Naive B cell (primary cell): ENCODE measurements around the gene CHST15. TPM values are rescaled to one million over a fixed set of nuclear protein-coding genes. Genes with fewer than 3 reads are reported as not detected.

Experiments used
- ATAC-seq, 2 donors: fragments of 150-1000 bp; cut with Tn5 transposase; 2 replicates each; pipeline ENCODE4 v1.10.0; 2021; ENCODE audit warnings: low read depth in 2 of 2, mild to moderate bottlenecking in 2 of 2, moderate library complexity in 2 of 2
- DNase-seq: peaks from one replicate; pipeline ENCODE4 v3.0.0; 2022
- H3K27ac Mint-ChIP-seq, 6 donors: one replicate each; pipeline ENCODE4 v1.8.0; 2020 to 2022; ENCODE audit warnings: mild to moderate bottlenecking in 6 of 6, mixed read lengths in 6 of 6, moderate library complexity in 5 of 6, inconsistent platforms in 2 of 6
- H3K27me3 Mint-ChIP-seq, 3 donors: one replicate each; pipeline ENCODE4 v1.8.0; 2021 to 2022; ENCODE audit warnings: mixed read lengths in 3 of 3, mild to moderate bottlenecking in 1 of 3
- H3K36me3 Mint-ChIP-seq, 2 donors: one replicate each; pipeline ENCODE4 v1.8.0; 2020 to 2022; ENCODE audit warnings: mixed read lengths in 2 of 2, inconsistent platforms in 1 of 2, mild to moderate bottlenecking in 1 of 2
- H3K4me1 Mint-ChIP-seq, 3 donors: one replicate each; pipeline ENCODE4 v1.8.0; 2020 to 2022; ENCODE audit warnings: mixed read lengths in 3 of 3, inconsistent platforms in 1 of 3, mild to moderate bottlenecking in 1 of 3, moderate library complexity in 1 of 3
- H3K4me3 Mint-ChIP-seq, 8 donors: one replicate each; pipeline ENCODE4 v1.8.0; 2020 to 2022; ENCODE audit warnings: mild to moderate bottlenecking in 8 of 8, mixed read lengths in 8 of 8, moderate library complexity in 8 of 8, inconsistent platforms in 2 of 8
- H3K9me3 Mint-ChIP-seq, 7 donors: one replicate each; pipeline ENCODE4 v1.8.0; 2020 to 2022; ENCODE audit warnings: mixed read lengths in 7 of 7, mild to moderate bottlenecking in 5 of 7, inconsistent platforms in 2 of 7, moderate library complexity in 1 of 7
- polyA plus RNA-seq, 6 donors: library from polyadenylated mRNA; unstranded; fragments of 300-500 nt; fragmentation: Illumina TruSeq; gene quantifications; one replicate each; pipeline ENCODE4 v1.2.3, GENCODE V29; 2021; ENCODE audit warnings: low read depth in 6 of 6

The CHST15 gene
- polyA plus RNA-seq, 6 donors from 2014 or later = 13.4 to 19.5 (median 17.0) TPM

DNA sequence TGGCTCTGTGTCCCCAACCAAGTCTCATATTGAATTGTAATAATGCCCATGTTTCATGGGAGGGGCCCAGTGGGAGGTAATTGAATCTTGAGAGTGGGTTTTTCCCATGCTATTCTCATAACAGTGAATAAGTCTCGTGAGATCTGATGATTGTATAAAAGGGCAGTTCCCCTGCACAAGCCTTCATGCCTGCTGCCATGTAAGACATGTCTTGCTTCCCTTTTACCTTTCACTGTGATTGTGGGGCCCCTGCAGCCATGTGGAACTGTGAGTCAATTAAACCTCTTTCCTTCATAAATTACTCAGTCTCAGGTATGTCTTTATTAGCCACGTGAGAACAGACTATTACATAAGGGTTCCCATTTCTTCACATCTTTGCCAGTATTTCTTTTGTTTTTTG is 104.7 kb downstream of the CHST15 start:
- H3K4me1 Mint-ChIP-seq = peaks cover 1 to 11% (median 3%) of the 10 kb centered on the region in 3 donors
- no peak overlapping the region for H3K27ac Mint-ChIP-seq
- peak in 1 of 2 donors; percentile 13 for ATAC-seq
- peaks cover 0 to 27% (median 11%) of the 10 kb centered on the region in 7 donors for H3K9me3 Mint-ChIP-seq
- no peak for DNase-seq
- H3K4me3 Mint-ChIP-seq = no peak overlapping the region
- peaks cover 9 to 10% of the 10 kb centered on the region in 2 donors for H3K36me3 Mint-ChIP-seq
- H3K27me3 Mint-ChIP-seq = peaks cover 40 to 68% (median 46%) of the 10 kb centered on the region in 3 donors

GRCh38 chr10:123986736-123987135 is 106.7 kb downstream of the CHST15 start:
- Mint-ChIP-seq H3K9me3 (peaks cover 0 to 32% (median 14%) of the 10 kb centered on the region in 7 donors), H3K4me3 (no peak overlapping the region), H3K4me1 (peaks cover 0 to 8% (median 0%) of the 10 kb centered on the region in 3 donors), H3K36me3 (peaks cover 10 to 19% of the 10 kb centered on the region in 2 donors), H3K27ac (no peak overlapping the region), H3K27me3 (peaks cover 38 to 70% (median 44%) of the 10 kb centered on the region in 3 donors)
- ATAC-seq (no peak), DNase-seq (no peak)

GRCh38 chr10:123974406-123974805 is 119.0 kb downstream of the CHST15 start:
- no peak overlapping the region for H3K27ac Mint-ChIP-seq
- peaks cover 3 to 28% (median 12%) of the 10 kb centered on the region in 7 donors for H3K9me3 Mint-ChIP-seq
- ATAC-seq = no peak
- peak overlapping the region in 1 of 8 donors; percentile 58 for H3K4me3 Mint-ChIP-seq
- H3K36me3 Mint-ChIP-seq = peaks cover 8 to 23% of the 10 kb centered on the region in 2 donors
- DNase-seq = no peak
- H3K27me3 Mint-ChIP-seq = peaks cover 68 to 81% (median 69%) of the 10 kb centered on the region in 3 donors
- H3K4me1 Mint-ChIP-seq = peaks cover 6 to 13% (median 12%) of the 10 kb centered on the region in 3 donors

GRCh38 chr10:123972481-123973401 is 120.7 kb downstream of the CHST15 start:
- Mint-ChIP-seq H3K36me3 (peaks cover 8 to 23% of the 10 kb centered on the region in 2 donors), H3K4me3 (peak overlapping the region in 4 of 8 donors; percentile 16 to 51 (median 20)), H3K9me3 (peaks cover 3 to 28% (median 10%) of the 10 kb centered on the region in 7 donors), H3K27ac (no peak overlapping the region), H3K27me3 (peaks cover 75 to 80% (median 75%) of the 10 kb centered on the region in 3 donors), H3K4me1 (peaks cover 6 to 15% (median 13%) of the 10 kb centered on the region in 3 donors)
- DNase-seq (no peak), ATAC-seq (no peak)

DNA sequence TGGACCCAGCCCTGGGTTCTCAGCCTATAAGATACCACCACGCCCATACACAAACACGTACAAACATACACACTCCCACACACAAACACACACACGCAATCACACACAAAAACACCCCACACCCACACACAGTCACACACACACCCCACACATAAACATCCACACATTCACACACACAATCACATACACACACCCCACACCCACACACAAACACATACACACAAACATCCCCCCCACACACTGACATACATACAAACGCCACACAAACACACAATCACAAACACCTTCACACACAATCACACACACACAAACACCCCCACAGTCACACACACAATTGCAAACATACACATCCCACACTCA is 122.5 kb downstream of the CHST15 start:
- H3K9me3 Mint-ChIP-seq = peaks cover 0 to 13% (median 5%) of the 10 kb centered on the region in 7 donors
- DNase-seq = no peak
- no peak for ATAC-seq
- H3K4me3 Mint-ChIP-seq = no peak overlapping the region
- peak overlapping the region in 2 of 6 donors; percentile 32 to 36 for H3K27ac Mint-ChIP-seq
- peaks cover 0 to 15% of the 10 kb centered on the region in 2 donors for H3K36me3 Mint-ChIP-seq
- peaks cover 60 to 74% (median 68%) of the 10 kb centered on the region in 3 donors for H3K27me3 Mint-ChIP-seq
- H3K4me1 Mint-ChIP-seq = peaks cover 6 to 18% (median 13%) of the 10 kb centered on the region in 3 donors

- DNase-seq (no peak), ATAC-seq (no peak)
- peaks cover 6 to 18% (median 13%) of the 10 kb centered on the region in 3 donors for H3K4me1 Mint-ChIP-seq
- no peak overlapping the region for H3K4me3 Mint-ChIP-seq
- peaks cover 64 to 76% (median 72%) of the 10 kb centered on the region in 3 donors for H3K27me3 Mint-ChIP-seq
- H3K9me3 Mint-ChIP-seq = peaks cover 0 to 13% (median 5%) of the 10 kb centered on the region in 7 donors
- no peak overlapping the region for H3K27ac Mint-ChIP-seq
- H3K36me3 Mint-ChIP-seq = peaks cover 0 to 15% of the 10 kb centered on the region in 2 donors
Measured at GRCh38 chr10:123970207-123970926, 123.0 kb downstream of the CHST15 start.

DNA sequence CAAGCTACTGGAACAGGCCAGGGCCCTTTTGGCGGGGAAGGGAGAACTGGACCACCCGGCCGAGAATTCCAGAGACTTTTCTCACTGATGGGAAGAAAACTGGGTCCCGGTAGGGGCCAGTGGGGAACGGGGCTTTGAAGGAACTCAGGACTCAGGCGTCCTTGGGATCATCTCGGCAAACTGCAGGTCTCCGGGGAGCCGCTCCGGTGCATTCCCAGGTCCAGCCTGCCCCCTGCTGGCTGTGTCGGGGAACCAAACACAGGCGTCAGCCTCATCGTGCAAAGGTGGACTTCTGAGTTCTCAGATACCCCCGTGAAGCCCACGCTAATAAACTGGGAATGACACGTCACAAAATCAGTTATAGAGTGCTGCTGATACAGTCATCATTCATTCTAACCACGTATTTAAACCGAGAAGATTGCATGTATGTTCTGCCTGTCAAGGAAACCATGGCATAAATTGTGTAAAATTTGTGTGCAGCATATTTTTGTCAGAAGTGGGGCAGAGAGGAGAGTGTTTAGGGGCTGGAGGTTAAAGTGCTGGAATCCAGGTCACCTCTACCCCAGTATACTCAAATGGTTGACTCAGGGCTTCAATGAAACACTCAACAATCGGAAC is 125.7 kb downstream of the CHST15 start:
- Mint-ChIP-seq H3K36me3 (peaks cover 0 to 15% of the 10 kb centered on the region in 2 donors), H3K27me3 (peaks cover 70 to 74% (median 72%) of the 10 kb centered on the region in 3 donors), H3K4me1 (peaks cover 6 to 18% (median 13%) of the 10 kb centered on the region in 3 donors), H3K4me3 (peak overlapping the region in 1 of 8 donors; percentile 37), H3K27ac (no peak overlapping the region), H3K9me3 (peaks cover 0 to 5% (median 2%) of the 10 kb centered on the region in 7 donors)
- peak; percentile 14 for DNase-seq
- ATAC-seq = no peak

DNA sequence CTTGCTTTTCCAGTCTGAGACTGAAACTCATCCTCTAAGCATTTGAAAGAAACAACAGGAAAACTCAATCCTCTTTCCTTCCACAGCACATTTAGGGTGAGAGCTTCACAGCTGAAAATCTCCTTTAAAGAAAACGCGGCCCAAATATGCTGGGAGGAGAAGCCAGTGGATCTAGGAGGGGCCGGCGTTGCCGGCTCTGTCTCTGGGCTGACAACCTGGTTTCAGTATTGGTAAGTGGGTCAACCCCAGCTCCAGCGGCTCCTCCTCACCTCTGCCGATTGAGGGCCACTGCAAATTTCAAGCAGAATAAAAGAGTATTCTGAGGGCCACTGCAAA is 126.5 kb downstream of the CHST15 start:
- Mint-ChIP-seq H3K27me3 (peaks cover 74 to 80% (median 77%) of the 10 kb centered on the region in 3 donors), H3K27ac (no peak overlapping the region), H3K36me3 (peaks cover 0 to 14% of the 10 kb centered on the region in 2 donors), H3K9me3 (peaks cover 0 to 5% (median 2%) of the 10 kb centered on the region in 7 donors), H3K4me1 (peaks cover 6 to 16% (median 12%) of the 10 kb centered on the region in 3 donors), H3K4me3 (no peak overlapping the region)
- ATAC-seq (no peak), DNase-seq (no peak)

GRCh38 chr10:123965973-123966895 is 127.2 kb downstream of the CHST15 start:
- peaks cover 6 to 12% (median 6%) of the 10 kb centered on the region in 3 donors for H3K4me1 Mint-ChIP-seq
- no peak for DNase-seq
- no peak for ATAC-seq
- H3K9me3 Mint-ChIP-seq = peaks cover 0 to 4% (median 2%) of the 10 kb centered on the region in 7 donors
- H3K27ac Mint-ChIP-seq = no peak overlapping the region
- H3K4me3 Mint-ChIP-seq = no peak overlapping the region
- peaks cover 74 to 79% (median 77%) of the 10 kb centered on the region in 3 donors for H3K27me3 Mint-ChIP-seq
- peaks cover 0 to 8% of the 10 kb centered on the region in 2 donors for H3K36me3 Mint-ChIP-seq

DNA sequence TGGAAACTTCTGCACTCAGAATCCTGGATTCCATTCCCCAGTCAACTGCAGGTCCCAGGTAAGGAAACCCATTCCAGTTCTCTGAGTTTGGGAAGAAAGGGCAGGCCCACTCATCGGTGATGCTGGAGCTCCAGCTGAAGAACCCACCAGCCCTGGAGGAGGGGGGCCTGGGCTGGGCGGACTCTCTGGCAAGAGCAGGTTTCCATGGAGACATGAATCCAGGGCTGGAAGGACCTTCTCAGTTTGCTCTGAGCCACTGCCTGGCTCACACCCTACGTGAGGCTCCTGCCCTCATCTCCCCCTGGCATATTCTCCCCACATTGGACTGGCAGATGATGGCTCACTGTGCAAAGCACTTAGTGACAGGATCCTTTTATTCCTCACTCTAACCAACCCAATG is 128.4 kb downstream of the CHST15 start:
- H3K9me3 Mint-ChIP-seq = peaks cover 0 to 6% (median 0%) of the 10 kb centered on the region in 7 donors
- peaks cover 71 to 73% (median 71%) of the 10 kb centered on the region in 3 donors for H3K27me3 Mint-ChIP-seq
- ATAC-seq = no peak

GRCh38 chr10:123962756-123963530 is 130.5 kb downstream of the CHST15 start:
- peaks cover 61 to 72% (median 65%) of the 10 kb centered on the region in 3 donors for H3K27me3 Mint-ChIP-seq
- H3K27ac Mint-ChIP-seq = no peak overlapping the region
- no peak for ATAC-seq
- H3K9me3 Mint-ChIP-seq = peaks cover 0 to 8% (median 0%) of the 10 kb centered on the region in 7 donors
- no peak overlapping the region for H3K4me3 Mint-ChIP-seq
- no peaks in the 10 kb centered on the region for H3K36me3 Mint-ChIP-seq
- no peak for DNase-seq
- peaks cover 0 to 4% (median 0%) of the 10 kb centered on the region in 3 donors for H3K4me1 Mint-ChIP-seq

More for the DNA sequence above, 128.4 kb downstream of the CHST15 start:
- DNase-seq = no peak
- no peak overlapping the region for H3K4me3 Mint-ChIP-seq
- no peaks in the 10 kb centered on the region for H3K36me3 Mint-ChIP-seq
- peaks cover 0 to 10% (median 0%) of the 10 kb centered on the region in 3 donors for H3K4me1 Mint-ChIP-seq
- H3K27ac Mint-ChIP-seq = no peak overlapping the region
